Esophagus squamous epithelium (tissue), 5 donors: ENCODE measurements around the gene RBM39. TPM values are rescaled to one million over a fixed set of nuclear protein-coding genes. Genes with fewer than 3 reads are reported as not detected.
A peak's percentile ranks its signal among the peaks of the same experiment; 100 is the strongest.
"Not testable (repeated sequence)": the region's sequence is repeated elsewhere in the genome, so short reads cannot be mapped to it uniquely, and the experiment has no call there.

Source experiments
- DNase-seq: peaks from one replicate; lab custom pipeline; 2025; lab: John Stamatoyannopoulos, UW
- H3K27ac ChIP-seq, 4 donors: fragments of 200-600 bp; sonication (generic); one replicate each; pipeline ENCODE4 v1.5.1; 2016 to 2019; ENCODE audit warnings: mild to moderate bottlenecking in 1 of 4
- H3K27me3 ChIP-seq, 4 donors: fragments of 200-600 bp; sonication (generic); 1 replicate in 3 of 4; 2 replicates in 1 of 4; pipeline versions ENCODE4 v1.5.1 to v1.6.0; 2017 to 2021; ENCODE audit warnings: antibody characterized with exemption in 1 of 4
- H3K36me3 ChIP-seq, 3 donors: fragments of 200-600 bp; sonication (generic); one replicate each; pipeline ENCODE4 v1.5.1; 2016 to 2019
- H3K4me1 ChIP-seq, 3 donors: fragments of 200-600 bp; sonication (generic); one replicate each; pipeline ENCODE4 v1.5.1; 2017 to 2019
- H3K4me3 ChIP-seq, 4 donors: fragments of 200-600 bp; sonication (generic); 1 replicate in 3 of 4; 2 replicates in 1 of 4; pipeline ENCODE4 v1.5.1; 2016 to 2019; ENCODE audit warnings: mild to moderate bottlenecking in 2 of 4, moderate library complexity in 1 of 4
- H3K9me3 ChIP-seq, 3 donors: fragments of 200-600 bp; sonication (generic); one replicate each; pipeline ENCODE4 v1.5.1; 2016 to 2019
- CTCF ChIP-seq, 6 experiments: fragments of 450-650 bp in 4 of 6; fragments of 200-600 bp in 2 of 6; sonication (generic) in 2 of 6; IDR thresholded peaks; one replicate each; pipeline ENCODE4 v1.5.1; 2016 to 2019; ENCODE audit warnings: antibody characterized with exemption in 6 of 6, mild to moderate bottlenecking in 4 of 6, moderate library complexity in 4 of 6
- POLR2A ChIP-seq, 4 donors: fragments of 450-650 bp; IDR thresholded peaks; one replicate each; pipeline ENCODE4 v1.6.1; 2017; ENCODE audit warnings: antibody characterized with exemption in 4 of 4, mild to moderate bottlenecking in 4 of 4, moderate library complexity in 3 of 4
- WGBS, 2 donors: methylation state at CpG; one replicate each; pipeline ENCODE4 v1.1.5; 2018; 5-methylcytosine and 5-hydroxymethylcytosine counted together
- intact Hi-C: fragments of 100-400 bp; cut with DNase I; formaldehyde crosslinking; loops from one replicate; pipeline ENCODE4 v1.15.0; 2022
- total RNA-seq, 4 donors: library from RNA; depleted of rRNA; stranded (reverse); fragments of >200 nt; gene quantifications; one replicate each; pipeline ENCODE4 v1.1.0, GENCODE V29; 2016
- donor health status: DM: yes; HTN: yes; CAD: no.

RBM39 gene
- total RNA-seq = 100 to 1,000 TPM; 149 to 326 (median 182) TPM

- peak within 1 kb of the TSS; percentile 98 to 100 (median 99) for H3K27ac ChIP-seq
- peak in 5 of 6 experiments; percentile 42 to 59 (median 47) for TF ChIP-seq CTCF (IDR thresholded peaks at IDR 0.05)
- TF ChIP-seq POLR2A (IDR thresholded peaks at IDR 0.05) = peak in 3 of 4 donors; percentile 95 to 96 (median 96)
- H3K4me3 ChIP-seq = peak within 1 kb of the TSS; percentile 75 to 99 (median 87)
Measured at GRCh38 chr20:35741892-35742740, at the start of gene RBM39. TSS of gene RBM39 (minus strand) at chr20:35742260. CDS start at chr20:35740874, 1,386 bp downstream.

GRCh38 chr20:35791821-35792220 is 49.8 kb upstream of the RBM39 start:
- H3K4me1 ChIP-seq = peaks cover 14 to 39% (median 15%) of the 10 kb centered on the region in 3 donors
- intact Hi-C loops = no loop called here
- H3K27me3 ChIP-seq = no peaks in the 10 kb centered on the region
- no peak overlapping the region for H3K4me3 ChIP-seq
- no peak for DNase-seq
- 46 to 48% methylated on average over 3 of the region's 3 CpGs for WGBS, 2 donors
- TF ChIP-seq CTCF (IDR thresholded peaks at IDR 0.05) (no peak), POLR2A (IDR thresholded peaks at IDR 0.05) (no peak)
- peaks cover 0 to 17% (median 0%) of the 10 kb centered on the region in 3 donors for H3K36me3 ChIP-seq
- H3K9me3 ChIP-seq = no peaks in the 10 kb centered on the region
- H3K27ac ChIP-seq = peak overlapping the region; percentile 18 to 68 (median 53)

More at GRCh38 chr20:35741892-35742740, at the start of gene RBM39:
- H3K4me1 ChIP-seq = peaks cover 10 to 67% (median 42%) of the 10 kb centered on the region in 3 donors
- DNase-seq = peak; percentile 99
- intact Hi-C loops = no loop called here
- peaks cover 3 to 38% (median 17%) of the 10 kb centered on the region in 3 donors for H3K36me3 ChIP-seq
- WGBS, 2 donors = 0% methylated on average over 25 of the region's 66 CpGs
- H3K9me3 ChIP-seq = no peaks in the 10 kb centered on the region
- no peaks in the 10 kb centered on the region for H3K27me3 ChIP-seq

- TF ChIP-seq POLR2A (IDR thresholded peaks at IDR 0.05) (no peak), CTCF (IDR thresholded peaks at IDR 0.05) (no peak)
- no peak for DNase-seq
- 94 to 98% methylated on average over 5 of the region's 5 CpGs for WGBS, 2 donors
- peaks cover 0 to 20% (median 0%) of the 10 kb centered on the region in 3 donors for H3K36me3 ChIP-seq
- H3K4me3 ChIP-seq = no peak overlapping the region
- peaks cover 14 to 34% (median 15%) of the 10 kb centered on the region in 3 donors for H3K4me1 ChIP-seq
- intact Hi-C loops = no loop called here
- H3K27me3 ChIP-seq = no peaks in the 10 kb centered on the region
- peak overlapping the region in 1 of 4 donors; percentile 68 for H3K27ac ChIP-seq
- H3K9me3 ChIP-seq = no peaks in the 10 kb centered on the region
Measured at GRCh38 chr20:35791097-35791496, 49.0 kb upstream of the RBM39 start.

DNA sequence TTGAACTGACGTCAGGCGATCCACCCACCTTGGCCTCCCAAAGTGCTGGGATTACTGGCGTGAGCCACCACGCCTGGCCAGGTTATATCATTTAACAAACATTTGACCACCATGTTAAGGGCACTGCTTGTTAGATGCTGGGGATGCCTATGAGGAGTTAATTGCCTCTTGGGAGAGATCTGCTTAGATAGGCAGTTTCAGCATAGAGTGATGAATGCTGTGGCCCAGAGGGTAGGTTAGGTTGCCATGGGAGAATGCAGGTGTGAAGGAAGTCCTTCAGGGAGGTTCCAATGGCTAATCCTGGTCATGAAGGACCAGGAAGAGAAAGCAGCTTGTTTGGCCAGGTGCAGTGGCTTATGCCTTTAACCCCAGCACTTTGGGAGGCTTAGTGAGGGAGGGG is 46.7 kb upstream of the RBM39 start:
- Histone ChIP-seq H3K9me3 (no peaks in the 10 kb centered on the region), H3K4me1 (peaks cover 14 to 34% (median 15%) of the 10 kb centered on the region in 3 donors), H3K4me3 (no peak overlapping the region), H3K27ac (no peak overlapping the region), H3K36me3 (peaks cover 0 to 36% (median 0%) of the 10 kb centered on the region in 3 donors), H3K27me3 (no peaks in the 10 kb centered on the region)
- TF ChIP-seq POLR2A (IDR thresholded peaks at IDR 0.05) (no peak), CTCF (IDR thresholded peaks at IDR 0.05) (no peak)
- WGBS, 2 donors = 96 to 100% methylated on average over 4 of the region's 4 CpGs
- intact Hi-C loops = no loop called here
- no peak for DNase-seq

DNA sequence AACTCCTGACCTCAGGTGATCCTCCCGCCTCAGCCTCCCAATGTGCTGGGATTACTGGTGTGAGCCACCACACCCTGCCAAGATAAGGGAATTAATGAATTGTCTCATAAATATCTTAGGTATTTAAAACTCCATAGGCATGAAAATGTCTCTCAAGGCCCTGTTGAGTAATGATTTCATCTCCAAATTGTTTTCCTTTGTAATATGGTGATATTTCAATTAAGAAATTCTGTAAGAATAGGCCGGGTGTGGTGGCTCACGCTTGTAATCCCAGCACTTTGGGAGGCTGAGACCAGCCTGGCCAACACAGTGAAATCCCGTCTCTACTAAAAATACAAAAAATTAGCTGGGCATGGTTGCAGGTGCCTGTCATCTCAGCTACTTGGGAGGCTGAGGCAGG is 43.5 kb upstream of the RBM39 start:
- H3K27me3 ChIP-seq, H3K27ac ChIP-seq, DNase-seq, H3K4me3 ChIP-seq, intact Hi-C loops, H3K9me3 ChIP-seq: not testable (repeated sequence)
- WGBS, 2 donors = 87 to 97% methylated on average over 4 of the region's 4 CpGs
- Histone ChIP-seq H3K36me3 (peaks cover 0 to 58% (median 0%) of the 10 kb centered on the region in 3 donors), H3K4me1 (peaks cover 0 to 21% (median 0%) of the 10 kb centered on the region in 3 donors)

DNA sequence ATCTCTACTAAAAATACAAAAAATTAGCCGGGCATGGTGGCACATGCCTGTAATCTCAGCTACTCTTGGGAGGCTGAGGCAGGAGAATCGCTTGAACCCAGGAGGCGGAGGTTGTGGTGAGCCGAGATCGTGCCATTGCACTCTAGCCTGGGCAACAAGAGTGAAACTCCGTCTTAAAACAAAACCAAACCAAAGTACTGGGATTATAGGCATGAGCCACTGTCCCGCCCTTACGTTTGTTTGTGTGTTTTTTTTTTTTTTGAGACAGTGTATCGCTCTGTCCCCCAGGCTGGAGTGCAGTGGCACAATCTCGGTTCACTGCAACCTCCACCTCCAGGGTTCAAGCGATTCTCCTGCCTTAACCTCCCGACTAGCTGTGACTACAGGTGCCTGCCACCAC is 41.8 kb upstream of the RBM39 start:
- H3K4me3 ChIP-seq, DNase-seq, intact Hi-C loops, H3K27ac ChIP-seq, H3K9me3 ChIP-seq, H3K27me3 ChIP-seq: not testable (repeated sequence)
- Histone ChIP-seq H3K4me1 (peaks cover 0 to 18% (median 0%) of the 10 kb centered on the region in 3 donors), H3K36me3 (peaks cover 0 to 67% (median 0%) of the 10 kb centered on the region in 3 donors)
- WGBS, 2 donors = 80 to 92% methylated on average over 11 to 12 of the region's 12 CpGs
